SH-SY5Y (cell line): Measurements from ENCODE around the gene ABHD1.

Experiments
- GATA2 ChIP-seq: IDR thresholded peaks from 2 replicates; pipeline ENCODE4 v1.6.1; 2011; ENCODE audit warnings: mild to moderate bottlenecking, low read depth, low read length
- GATA3 ChIP-seq: IDR thresholded peaks from 2 replicates; pipeline ENCODE4 v1.6.1; 2011; ENCODE audit warnings: low read depth, mild to moderate bottlenecking, low read length, moderate library complexity

ABHD1 gene

GRCh38 chr2:27123302-27124150, at the start of gene ABHD1:
ABHD1 (plus strand) TSS chr2:27123815; CDS start chr2:27123949, 134 bp downstream.
- TF ChIP-seq GATA3 (no peak), GATA2 (no peak)

DNA sequence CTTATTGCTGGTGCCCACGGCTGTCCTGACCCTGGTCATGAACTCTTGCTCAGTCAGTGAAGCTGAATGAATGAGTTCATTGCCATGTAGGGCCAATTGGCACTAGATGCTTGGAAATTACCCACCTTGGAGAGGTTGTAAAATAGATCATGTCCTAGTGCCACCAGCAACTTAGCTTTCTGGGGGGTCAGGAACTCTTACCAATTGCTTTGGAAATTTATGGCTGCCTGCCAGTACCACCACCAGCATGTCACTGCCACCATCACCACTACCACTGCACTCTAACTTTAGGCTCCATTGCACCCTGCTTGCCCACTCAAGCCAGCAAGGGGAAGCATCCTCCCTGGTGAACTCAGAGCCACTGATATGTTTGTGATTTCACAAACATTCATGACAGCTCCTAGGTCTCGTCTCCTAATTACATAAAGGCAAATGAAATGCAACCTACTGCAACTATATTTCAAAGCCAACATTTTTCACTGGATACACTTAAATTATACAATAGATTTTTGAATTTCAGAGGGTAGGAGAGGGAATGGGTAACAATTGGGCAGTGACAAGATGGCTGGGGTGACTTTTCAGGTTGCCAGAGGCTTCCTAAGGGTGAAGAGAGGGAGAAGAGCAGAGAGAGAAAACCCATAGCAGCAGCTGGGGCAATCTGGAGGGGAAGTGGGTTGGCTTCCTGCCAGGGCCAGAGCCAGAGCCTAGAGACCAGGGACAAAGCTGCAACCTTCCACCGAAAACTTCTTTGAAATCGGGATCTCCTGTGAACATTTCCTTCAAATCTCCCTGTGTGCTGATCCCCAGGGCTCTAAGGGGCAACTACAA, 48.7 kb upstream of the ABHD1 start:
- TF ChIP-seq GATA3 (no peak), GATA2 (no peak)

- no peak for TF ChIP-seq GATA2
- no peak for TF ChIP-seq GATA3
Observed at GRCh38 chr2:27076323-27076722, 47.3 kb upstream of the ABHD1 start.

DNA sequence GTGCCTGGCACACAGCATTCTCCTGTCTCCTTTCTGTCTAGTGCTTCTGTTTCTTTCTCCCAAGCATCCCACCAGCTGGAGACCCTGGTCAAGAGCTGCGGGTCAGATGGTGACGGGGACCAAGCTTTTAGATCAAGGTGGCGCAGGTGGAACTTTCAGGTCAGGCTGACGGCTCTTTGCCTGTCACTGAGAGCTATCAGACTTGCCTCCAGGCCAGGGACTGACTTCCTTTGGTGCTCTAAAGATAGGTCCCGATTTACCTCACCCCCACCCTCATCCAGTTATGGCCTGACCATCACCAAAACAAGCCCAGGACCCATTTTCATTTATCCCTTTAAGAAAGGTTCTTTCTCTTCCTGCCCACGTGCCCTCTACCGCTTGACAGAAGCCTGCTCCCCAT, 46.4 kb upstream of the ABHD1 start:
- TF ChIP-seq GATA2 = no peak
- TF ChIP-seq GATA3 = no peak

DNA sequence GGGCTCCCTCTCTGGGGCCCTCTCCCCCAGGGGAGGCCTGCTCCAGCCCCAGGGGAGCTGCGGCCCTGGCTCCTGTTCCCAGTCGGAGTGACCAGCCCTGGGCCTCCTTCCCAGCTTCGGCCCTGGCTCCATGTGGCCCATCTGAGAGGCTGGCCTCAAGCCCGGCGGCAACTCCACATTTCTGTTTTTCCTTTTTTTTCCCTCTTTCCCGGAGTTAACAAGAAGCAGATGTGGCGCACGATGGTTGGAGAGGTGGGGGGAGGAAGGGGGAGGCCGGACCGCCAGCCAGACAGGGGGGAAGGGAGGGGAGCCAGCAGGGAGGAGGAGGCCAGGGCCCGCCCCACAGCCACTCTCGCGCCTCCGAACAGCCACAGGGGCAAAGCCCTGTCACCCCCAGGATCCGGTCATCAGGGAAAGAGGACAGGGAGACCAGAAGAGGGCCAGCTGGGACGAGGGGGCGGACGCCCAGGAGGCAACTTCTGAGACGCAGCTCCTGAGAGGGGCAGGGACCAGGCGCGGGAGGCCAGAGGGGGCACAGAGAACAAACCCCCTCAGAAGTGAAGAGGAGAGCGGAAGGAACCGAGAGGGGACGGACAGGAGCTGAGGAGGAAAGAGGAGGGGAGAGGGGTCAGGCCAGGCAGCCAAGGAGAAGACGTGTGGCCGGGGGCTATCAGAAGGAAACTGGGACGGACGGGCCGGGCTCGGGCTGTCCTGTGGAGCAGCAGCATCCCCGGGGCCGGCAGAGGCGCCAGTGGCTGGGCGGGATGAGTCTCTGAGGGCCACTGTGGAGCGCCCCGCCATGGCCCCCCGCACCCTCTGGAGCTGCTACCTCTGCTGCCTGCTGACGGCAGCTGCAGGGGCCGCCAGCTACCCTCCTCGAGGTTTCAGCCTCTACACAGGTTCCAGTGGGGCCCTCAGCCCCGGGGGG, 45.1 kb upstream of the ABHD1 start, which contains the start of gene EMILIN1:
Gene EMILIN1, plus strand, starts transcription at position 349 of the 928 bp plus-strand sequence. Its CDS starts 451 bp downstream, at position 800.
- TF ChIP-seq GATA3 = no peak

GRCh38 chr2:27079233-27080139, 44.1 kb upstream of the ABHD1 start:
- TF ChIP-seq GATA3 (no peak), GATA2 (no peak)

GRCh38 chr2:27080140-27080469, 43.5 kb upstream of the ABHD1 start:
- TF ChIP-seq GATA3 = no peak
- TF ChIP-seq GATA2 = no peak

DNA sequence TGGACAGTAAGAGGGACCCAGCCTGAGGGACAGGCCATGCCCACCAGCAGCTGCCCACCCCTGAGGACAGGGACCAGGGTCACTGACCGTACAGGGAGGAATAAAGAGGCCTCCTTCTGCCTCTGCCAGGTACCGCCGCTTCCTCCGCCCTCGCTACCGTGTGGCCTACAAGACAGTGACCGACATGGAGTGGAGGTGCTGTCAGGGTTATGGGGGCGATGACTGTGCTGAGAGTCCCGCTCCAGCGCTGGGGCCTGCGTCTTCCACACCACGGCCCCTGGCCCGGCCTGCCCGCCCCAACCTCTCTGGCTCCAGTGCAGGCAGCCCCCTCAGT, 43.0 kb upstream of the ABHD1 start:
- TF ChIP-seq GATA3 = no peak
- TF ChIP-seq GATA2 = no peak

- TF ChIP-seq GATA2 = no peak
- no peak for TF ChIP-seq GATA3
Observed at GRCh38 chr2:27081984-27082772, 41.4 kb upstream of the ABHD1 start.

GRCh38 chr2:27082773-27083409, 40.7 kb upstream of the ABHD1 start:
- TF ChIP-seq GATA2 = no peak
- TF ChIP-seq GATA3 = no peak

DNA sequence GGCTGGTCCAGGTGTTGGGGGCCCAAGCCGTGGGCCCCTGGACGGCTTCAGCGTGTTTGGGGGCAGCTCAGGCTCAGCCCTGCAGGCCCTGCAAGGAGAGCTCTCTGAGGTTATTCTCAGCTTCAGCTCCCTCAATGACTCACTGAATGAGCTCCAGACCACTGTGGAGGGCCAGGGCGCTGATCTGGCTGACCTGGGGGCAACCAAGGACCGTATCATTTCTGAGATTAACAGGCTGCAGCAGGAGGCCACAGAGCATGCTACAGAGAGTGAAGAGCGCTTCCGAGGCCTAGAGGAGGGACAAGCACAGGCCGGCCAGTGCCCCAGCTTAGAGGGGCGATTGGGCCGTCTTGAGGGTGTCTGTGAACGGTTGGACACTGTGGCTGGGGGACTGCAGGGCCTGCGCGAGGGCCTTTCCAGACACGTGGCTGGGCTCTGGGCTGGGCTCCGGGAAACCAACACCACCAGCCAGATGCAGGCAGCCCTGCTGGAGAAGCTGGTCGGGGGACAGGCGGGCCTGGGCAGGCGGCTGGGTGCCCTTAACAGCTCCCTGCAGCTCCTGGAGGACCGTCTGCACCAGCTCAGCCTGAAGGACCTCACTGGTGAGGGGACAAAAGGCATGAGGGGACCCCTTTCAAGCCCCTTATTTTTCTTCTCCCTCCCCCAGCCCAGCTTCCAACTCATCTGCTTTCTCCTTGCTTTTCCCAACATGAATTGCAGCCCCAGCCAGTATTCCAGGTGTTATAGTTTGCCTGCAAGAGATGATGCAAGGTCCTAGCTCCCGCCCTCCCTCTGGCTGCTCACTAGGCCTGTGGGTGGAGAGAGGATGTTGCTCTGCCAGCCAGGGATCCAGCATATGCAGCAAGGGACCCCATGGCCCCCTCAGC, 40.0 kb upstream of the ABHD1 start:
- TF ChIP-seq GATA3 (no peak), GATA2 (no peak)
